GM18951 (cell line): ENCODE data around the gene AKAP6.

Experiments
- POLR2A ChIP-seq: IDR thresholded peaks from 4 replicates; pipeline ENCODE4 v1.6.1; 2011; ENCODE audit warnings: mild to moderate bottlenecking; ENCODE audit not compliant: insufficient read length, insufficient read depth; ENCODE audit errors: extremely low read depth
- in situ Hi-C: fragments of 300-500 bp; cut with MboI; formaldehyde crosslinking; loops from one replicate; pipeline ENCODE4 v1.12.0; 2022; ENCODE audit warnings: low sequenced_read_pairs, mixed read lengths, inconsistent platforms; ENCODE audit not compliant: unreplicated experiment

The AKAP6 gene

DNA sequence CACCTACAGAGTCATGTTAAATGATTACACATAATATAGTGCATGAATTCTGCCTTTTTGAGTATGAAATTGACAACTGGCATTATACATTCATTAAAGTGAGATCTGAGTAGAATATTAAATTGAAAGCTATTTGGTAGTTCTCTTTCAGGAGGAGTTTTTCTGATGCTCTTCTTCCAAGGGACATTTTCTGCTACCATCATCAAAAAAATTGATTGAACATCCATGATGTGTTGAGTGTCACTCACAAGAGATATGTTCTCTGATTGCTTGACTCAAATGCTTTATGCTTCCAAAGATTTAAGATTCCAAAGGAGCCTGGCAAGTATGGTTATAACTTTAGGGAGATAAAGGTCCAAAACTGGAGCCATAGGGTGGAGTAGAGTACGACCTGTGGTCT lies 64.9 kb downstream of the AKAP6 start:
- no peak for TF ChIP-seq POLR2A
- in situ Hi-C loops, result no loop called here

DNA sequence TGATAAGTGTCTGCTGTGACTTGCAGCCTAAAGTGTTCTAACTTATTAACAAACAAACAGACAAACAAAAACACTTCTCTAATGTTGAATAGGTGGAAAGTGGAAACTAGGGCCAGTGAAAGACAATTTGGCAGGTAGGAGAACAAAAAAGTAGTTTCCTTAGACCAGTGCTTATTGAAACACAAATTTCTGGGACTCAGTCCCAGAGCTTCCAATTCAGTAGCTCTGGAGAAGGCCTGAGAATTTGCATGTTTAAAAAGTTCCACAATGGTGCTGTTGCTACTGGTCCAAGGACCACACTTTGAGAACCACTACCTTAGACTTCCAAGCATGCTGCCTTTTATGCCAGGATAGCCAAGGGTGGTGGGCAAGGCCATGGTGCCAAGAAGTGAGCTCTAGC lies 67.8 kb downstream of the AKAP6 start:
- TF ChIP-seq POLR2A, result no peak
- in situ Hi-C loops, result no loop called here

DNA sequence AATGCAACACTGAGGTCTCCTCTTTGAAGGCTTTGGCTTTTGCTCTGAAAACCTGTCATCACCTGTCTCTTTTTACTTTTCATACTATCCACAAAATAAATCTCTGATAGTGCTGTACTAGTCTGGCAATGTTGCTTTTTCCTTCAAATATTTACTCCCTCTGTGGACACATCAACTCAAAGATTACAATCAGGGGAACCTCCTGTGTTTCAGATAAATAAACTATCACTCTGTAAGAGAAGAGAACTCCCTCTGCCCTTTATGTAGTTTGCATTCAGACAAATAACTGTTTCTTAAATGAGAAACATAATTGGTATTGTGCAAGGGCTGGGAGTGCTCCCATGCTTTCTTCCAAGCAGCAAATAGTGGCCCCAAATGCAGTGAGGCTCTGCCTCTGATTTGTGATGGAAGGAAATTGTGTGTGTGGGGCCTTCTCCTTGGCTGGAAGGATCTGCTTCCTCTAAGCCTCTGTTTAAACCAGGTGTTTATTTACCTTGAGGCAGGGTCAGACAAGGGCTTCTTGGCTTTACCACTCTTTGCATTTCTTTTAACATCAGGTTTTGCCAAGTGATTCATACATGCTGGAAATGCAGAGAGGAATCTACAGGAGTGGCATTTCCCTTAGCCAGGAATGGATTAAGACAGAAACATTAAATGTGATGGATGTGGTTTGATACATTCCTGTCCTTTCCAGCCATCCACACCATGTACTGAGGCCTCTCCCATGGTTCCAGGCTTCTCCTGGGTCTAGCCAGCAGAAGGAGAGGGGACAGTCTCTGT lies 69.0 kb downstream of the AKAP6 start:
- in situ Hi-C loops, result no loop called here
- TF ChIP-seq POLR2A, result no peak

DNA sequence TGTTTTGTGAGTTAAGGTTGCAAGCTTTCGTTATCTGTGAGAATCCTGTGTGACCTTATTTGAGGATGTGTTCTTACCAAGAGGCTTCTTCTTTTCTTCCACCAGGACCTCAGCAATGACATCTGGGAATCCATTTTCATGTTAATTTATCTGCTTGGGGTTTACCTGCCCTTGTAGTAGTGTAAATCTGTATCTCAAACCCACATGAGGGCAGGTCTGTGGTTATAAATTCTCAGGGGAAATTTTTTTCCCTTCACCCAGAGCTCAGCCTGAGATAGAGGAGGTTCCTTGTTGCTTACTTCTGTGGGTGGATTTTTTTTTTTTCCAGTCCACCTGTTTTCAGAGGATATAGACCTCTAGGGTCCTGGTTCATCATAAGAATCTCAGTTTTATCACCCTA lies 70.8 kb downstream of the AKAP6 start:
- no peak for TF ChIP-seq POLR2A
- in situ Hi-C loops, result no loop called here

DNA sequence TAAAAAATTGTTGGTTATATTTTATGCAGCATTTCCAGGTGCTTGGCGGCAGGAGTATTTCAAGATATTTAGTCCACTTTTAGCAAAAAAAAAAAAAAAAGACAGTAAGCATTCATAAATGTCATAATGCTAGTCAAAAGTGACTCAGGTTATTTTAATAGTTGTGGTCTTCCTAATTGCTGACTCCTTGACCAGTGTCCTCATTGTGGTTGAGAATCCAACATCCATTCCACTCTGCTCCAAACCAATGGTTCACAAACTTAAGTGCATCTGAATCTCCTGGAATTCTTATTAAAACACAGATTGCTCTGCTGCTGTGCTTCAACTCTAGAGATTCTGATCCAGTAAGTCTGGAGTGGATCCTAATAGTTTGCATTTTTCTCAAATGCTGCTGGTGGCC lies 71.4 kb downstream of the AKAP6 start:
- in situ Hi-C loops, result no loop called here

DNA sequence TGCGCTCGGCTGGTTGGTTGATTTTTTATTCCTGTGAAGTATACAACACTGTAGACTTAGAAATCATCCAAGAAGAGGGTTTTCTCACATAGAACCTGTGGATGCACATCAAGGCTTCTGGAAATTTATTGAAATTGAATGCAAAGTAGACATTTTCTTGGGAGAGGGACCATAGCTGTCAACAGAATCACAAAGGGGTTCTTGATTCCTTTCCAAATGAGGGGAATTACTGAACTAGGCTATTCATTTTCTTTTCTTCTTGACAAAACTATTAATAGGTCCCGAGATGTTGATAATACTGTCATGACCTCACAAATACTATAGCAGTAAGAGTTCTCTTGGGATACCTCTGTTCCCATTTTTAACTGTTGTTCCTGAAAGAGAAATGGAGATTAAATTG lies 73.9 kb downstream of the AKAP6 start:
- in situ Hi-C loops, result no loop called here
- no peak for TF ChIP-seq POLR2A

More for the DNA sequence above, 71.4 kb downstream of the AKAP6 start:
- TF ChIP-seq POLR2A, result no peak

DNA sequence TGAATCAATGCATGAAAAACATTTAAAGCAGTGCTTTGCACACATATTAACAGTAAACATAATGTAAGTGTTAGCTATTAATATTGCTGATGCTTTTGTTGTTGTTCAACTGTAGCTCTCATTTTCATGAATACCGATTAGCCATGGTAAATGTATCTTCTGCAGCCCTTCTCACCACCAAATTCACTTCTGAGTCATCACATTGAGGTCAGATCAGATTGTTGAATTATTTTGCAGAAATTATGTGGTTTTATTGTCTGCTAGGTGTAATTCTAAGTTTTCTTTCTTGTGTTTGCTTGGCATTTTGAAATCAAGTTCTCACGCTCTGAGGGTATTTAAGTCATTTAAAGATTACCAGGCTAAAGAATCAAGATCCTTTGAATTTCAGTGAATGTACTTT lies 74.6 kb downstream of the AKAP6 start:
- TF ChIP-seq POLR2A, result no peak
- in situ Hi-C loops, result no loop called here

DNA sequence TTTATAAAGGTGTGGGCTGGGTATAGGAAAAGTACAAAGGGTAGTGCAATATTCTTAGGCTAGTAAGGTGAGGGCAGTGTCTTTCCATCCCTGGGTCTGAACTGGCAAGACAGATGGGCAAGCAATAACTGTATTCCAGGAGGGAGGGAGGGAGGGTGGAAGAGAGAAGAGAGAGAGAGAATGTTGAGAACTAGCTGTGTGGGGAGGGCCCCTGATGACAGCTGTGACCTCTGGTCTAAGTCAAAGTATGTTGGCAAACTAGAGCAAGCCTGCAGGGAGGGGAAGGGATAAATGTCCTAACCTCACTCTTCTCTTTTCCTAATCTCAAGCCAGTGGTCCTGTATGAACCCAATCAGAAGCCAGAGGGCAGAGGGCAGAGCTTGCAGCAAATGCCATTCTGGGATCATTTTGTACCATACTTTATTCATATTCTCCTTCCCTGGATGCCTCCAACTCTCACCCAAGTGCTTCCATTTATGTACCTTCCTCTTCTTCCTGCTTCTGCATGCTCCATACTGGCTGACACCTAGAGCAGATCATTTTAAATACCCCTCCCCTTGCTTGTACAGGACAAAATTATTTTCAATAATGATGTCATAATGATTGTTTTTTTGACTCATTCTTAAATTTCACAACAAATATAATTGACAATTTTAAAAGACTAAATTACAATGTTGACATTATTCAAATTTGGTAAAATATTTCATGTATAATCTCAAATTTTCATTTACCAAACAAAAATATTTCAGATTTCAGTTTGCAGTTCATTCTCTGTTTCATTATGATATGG lies 75.9 kb downstream of the AKAP6 start:
- no peak for TF ChIP-seq POLR2A
- in situ Hi-C loops, result no loop called here

DNA sequence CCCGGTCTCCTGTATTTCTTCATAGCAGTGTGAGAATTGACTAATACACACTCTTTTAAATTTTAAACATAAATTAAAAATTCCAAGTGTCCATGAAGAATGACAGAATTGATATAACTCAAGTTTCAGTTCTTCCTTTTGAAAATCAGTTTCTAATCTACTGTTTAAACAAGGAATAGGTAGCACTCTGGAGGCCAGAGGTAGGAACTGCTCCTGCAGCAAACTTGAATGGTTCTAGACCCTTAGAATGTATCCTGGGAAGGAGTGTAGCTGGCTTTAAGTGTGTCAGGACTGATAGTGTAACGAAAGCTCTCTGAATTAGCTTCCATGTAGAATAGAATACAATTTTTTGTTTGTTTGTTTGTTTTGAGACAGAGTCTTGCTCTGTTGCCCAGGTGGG lies 76.8 kb downstream of the AKAP6 start:
- no peak for TF ChIP-seq POLR2A
- in situ Hi-C loops, result no loop called here

DNA sequence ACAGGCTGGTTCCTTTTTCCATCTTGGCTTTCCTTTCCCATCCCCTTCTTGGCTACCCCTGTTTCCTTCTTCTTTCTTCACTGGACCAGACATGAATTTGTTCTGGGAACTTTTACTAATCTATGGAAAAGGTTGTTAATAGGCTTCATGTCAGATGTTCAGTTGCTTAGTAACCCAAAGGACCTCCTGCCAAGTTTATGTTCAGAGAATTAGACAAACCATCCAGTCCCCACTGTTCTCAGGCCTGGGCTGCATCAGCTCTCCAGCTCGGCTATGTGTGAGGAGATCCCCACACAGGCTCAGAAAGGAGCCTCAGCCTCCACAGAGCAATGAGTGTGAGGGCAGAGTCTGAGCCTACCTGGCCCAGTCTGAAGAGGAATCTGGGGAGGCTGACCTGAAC lies 78.0 kb downstream of the AKAP6 start:
- no peak for TF ChIP-seq POLR2A
- in situ Hi-C loops, result no loop called here

DNA sequence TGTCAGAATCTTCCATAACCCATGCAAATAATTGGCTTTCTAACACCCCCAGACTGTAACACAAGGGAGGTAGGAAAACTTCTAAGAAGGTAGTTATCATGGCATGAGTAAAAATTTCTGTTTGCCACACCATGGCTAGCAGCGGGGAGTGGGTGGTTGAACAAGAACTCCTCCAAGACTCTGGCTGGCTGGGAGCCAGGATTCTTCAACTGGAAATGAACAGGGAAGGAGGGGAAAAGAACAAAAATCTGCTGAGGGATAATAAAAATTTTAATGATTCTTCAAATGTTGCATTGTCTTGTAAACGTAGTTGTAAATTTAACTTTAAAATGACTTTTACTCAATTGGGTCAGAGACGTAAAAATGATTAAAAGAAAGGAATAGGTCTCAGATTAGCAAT lies 78.9 kb downstream of the AKAP6 start:
- in situ Hi-C loops, result no loop called here
- no peak for TF ChIP-seq POLR2A

DNA sequence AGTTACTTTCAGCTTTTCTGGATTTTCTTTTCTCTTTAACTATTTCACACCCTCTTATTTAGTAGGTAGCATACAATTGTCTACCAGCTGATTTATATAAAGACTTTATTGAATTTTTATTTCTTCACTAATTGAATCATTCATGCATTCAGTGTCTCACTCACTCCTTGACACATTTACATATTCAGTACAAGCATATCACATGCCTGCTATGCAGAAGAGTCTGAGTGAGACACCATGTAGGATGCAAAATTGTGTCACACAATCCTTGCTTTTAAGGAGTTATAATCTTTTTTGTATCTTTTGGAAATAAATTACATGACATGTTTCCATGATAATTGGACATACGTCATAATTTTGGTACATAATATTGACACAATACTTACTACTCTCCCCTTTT lies 83.0 kb downstream of the AKAP6 start:
- in situ Hi-C loops, result no loop called here

DNA sequence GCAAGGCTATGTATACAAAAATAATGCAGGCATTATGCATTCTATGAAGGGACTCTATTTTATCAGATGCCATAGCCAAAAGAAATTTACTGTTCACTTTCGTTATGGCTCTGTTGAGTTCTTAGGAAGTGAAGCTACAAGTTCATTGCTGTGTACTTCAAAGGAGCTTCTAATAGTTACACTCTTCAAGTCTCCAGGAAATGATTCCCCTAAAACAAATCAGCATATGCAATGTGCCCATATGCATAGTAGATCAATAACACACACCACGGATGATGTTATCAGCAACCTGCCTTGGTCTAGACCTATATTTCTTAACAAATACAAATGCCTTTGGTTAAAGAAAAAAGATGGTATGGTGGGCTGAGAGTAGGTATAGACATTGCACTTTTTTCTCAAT lies 83.4 kb downstream of the AKAP6 start:
- in situ Hi-C loops, result no loop called here
- no peak for TF ChIP-seq POLR2A

More for the DNA sequence above, 83.0 kb downstream of the AKAP6 start:
- no peak for TF ChIP-seq POLR2A

DNA sequence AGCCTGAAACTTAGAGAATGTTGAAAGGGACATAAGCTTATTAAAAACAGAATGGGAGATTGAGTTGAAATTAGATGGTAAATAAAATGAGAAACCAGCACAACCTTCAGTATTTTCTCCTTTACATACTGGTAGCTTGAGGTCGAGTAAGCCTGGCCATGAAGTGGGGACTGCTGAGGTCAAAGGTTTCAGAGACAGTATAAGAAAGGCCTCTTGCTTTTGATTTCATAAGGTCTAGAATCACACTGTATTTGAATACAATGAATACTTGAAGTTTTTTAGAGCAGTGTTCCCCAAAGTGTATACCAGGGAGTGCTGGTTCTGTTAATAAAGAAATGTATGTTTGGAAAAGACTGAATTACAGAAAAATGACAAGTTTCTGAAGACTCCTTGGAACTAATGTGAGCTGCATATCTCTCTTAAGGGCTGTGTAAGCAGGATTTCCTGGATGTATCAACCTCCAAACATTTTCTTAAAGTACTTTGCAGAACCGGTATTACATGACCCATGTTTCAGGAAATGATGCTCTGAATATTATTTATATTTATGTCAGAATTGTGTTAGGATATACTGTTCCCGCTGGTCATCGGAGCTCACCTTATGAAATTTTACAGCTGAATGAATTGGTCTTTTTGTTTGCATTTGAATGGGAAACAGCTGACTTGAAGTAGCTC lies 85.0 kb downstream of the AKAP6 start:
- in situ Hi-C loops, result no loop called here
- TF ChIP-seq POLR2A, result no peak

DNA sequence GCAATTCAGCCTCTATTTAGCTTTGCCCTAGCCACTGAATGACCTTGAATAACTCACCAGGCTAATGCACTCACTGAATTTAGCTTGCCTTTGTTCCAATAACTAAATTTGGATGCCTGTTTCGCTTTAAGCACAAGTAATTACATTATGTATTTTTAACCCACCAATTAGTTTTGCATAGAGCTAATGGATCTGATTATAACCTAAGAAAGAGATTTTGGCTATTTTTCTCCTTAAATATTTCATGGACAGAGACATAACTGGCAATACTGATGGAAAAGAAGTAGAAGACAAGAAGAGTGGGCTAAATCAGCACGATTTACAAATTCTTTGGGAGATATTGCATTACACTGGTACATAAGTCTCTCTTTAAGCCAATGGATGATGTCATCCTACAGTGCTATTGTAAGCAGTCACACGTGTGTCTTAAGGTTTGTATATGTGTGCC lies 85.7 kb downstream of the AKAP6 start:
- no peak for TF ChIP-seq POLR2A
- in situ Hi-C loops, result no loop called here
